IPS-20b (cell line): ENCODE measurements around the gene ADA.
A peak's percentile ranks its signal among the peaks of the same experiment; 100 is the strongest.

Experiments
- H3K27ac ChIP-seq: one replicate; pipeline ENCODE4 v1.5.1; 2013; ENCODE audit warnings: low read length
- H3K27me3 ChIP-seq: 2 replicates; pipeline ENCODE4 v1.6.1; 2013; ENCODE audit warnings: mild to moderate bottlenecking, low read length, inconsistent platforms; ENCODE audit not compliant: insufficient read depth
- H3K36me3 ChIP-seq: 2 replicates; pipeline ENCODE4 v1.6.1; 2013; ENCODE audit warnings: low read depth, mild to moderate bottlenecking, inconsistent platforms, low read length, moderate library complexity; ENCODE audit not compliant: insufficient read depth
- H3K4me1 ChIP-seq: 2 replicates; pipeline ENCODE4 v1.6.1; 2013; ENCODE audit warnings: mild to moderate bottlenecking, control low read depth, inconsistent platforms, low read length, moderate library complexity; ENCODE audit not compliant: insufficient read depth
- H3K4me3 ChIP-seq: 2 replicates; pipeline ENCODE4 v1.5.1; 2013; ENCODE audit warnings: mild to moderate bottlenecking, low read length, inconsistent platforms
- H3K9ac ChIP-seq: 2 replicates; pipeline ENCODE4 v1.6.1; 2013; ENCODE audit warnings: low read depth, mild to moderate bottlenecking, inconsistent platforms, low read length, moderate library complexity
- H3K9me3 ChIP-seq: 2 replicates; pipeline ENCODE4 v1.6.1; 2013; ENCODE audit warnings: mild to moderate bottlenecking, low read depth, low read length, inconsistent platforms; ENCODE audit not compliant: insufficient read depth

The ADA gene

DNA sequence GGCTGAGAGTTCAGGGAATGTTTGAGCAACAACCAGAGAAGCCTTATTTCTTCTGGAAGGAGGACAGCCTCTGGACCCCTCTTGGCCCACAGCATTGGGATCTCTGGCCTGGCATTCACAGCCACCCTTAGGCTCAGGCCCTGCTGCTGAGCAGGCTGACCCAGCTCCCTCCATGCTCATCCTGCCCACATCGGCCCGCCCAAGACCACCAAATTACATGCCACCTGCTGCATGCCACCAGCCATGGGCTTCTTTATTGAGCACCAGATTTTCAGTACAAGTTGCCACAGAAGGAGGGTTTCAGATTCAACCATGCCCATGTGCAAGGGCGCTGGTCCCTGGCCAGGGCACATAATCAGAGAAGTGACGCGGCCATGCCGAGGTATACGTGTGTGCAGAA lies 32.2 kb downstream of the ADA start:
- H3K9ac ChIP-seq, result no peak overlapping the region
- no peak overlapping the region for H3K27ac ChIP-seq

DNA sequence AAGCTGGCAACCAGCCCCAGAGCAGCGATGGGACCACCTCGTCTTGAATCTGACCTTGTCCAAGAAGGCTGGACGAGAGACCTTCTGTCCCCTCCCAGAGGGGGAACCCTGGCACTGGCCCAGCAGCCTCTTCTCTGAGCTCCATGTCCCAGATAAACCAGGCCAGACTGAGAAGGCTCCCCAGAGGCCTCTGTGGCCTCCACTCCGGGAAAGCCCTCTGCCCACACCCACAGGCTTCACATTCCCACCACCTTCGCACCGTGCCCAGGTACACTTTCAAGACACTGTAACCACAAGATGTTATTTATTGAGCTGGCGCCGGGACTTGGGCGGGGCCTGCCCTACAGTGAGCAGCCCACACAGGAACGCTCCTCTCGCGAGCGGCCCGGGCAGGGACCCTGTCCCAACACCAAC lies 33.2 kb downstream of the ADA start:
- no peak overlapping the region for H3K9ac ChIP-seq
- H3K9me3 ChIP-seq, result no peaks in the 10 kb centered on the region
- peaks cover 16% of the 10 kb centered on the region; the same call in 1 of the 2 replicates for H3K4me1 ChIP-seq
- peaks cover 32% of the 10 kb centered on the region for H3K27me3 ChIP-seq
- H3K36me3 ChIP-seq, result peaks cover 42% of the 10 kb centered on the region
- H3K4me3 ChIP-seq, result no peak overlapping the region
- H3K27ac ChIP-seq, result no peak overlapping the region

More for the DNA sequence above, 32.2 kb downstream of the ADA start:
- Histone ChIP-seq H3K4me1 (peaks cover 16% of the 10 kb centered on the region; the same call in 1 of the 2 replicates), H3K9me3 (no peaks in the 10 kb centered on the region), H3K36me3 (peaks cover 33% of the 10 kb centered on the region), H3K27me3 (peaks cover 32% of the 10 kb centered on the region), H3K4me3 (no peak overlapping the region)

DNA sequence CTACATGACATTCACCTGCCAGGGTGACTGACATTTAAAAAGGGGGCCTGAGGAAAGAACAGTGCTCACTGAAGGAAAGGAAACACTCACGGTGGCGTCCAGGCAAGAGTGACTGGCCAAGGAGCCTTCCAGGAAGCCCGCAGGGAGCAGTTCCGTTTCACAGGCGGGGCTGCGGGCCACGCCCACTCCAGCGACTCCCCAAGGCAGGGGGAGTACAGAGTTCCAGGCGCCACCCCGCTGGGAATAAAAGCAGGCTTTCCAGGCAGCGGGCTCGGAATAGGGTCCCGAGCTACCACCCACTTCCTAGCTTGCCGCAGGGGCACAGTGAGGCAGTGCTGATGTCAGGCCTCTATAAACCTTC lies 34.9 kb downstream of the ADA start:
- peaks cover 32% of the 10 kb centered on the region for H3K27me3 ChIP-seq
- H3K9ac ChIP-seq, result no peak overlapping the region
- no peak overlapping the region for H3K4me3 ChIP-seq
- H3K36me3 ChIP-seq, result peaks cover 38% of the 10 kb centered on the region
- H3K4me1 ChIP-seq, result peaks cover 16% of the 10 kb centered on the region; the same call in 1 of the 2 replicates
- H3K9me3 ChIP-seq, result no peaks in the 10 kb centered on the region
- no peak overlapping the region for H3K27ac ChIP-seq

DNA sequence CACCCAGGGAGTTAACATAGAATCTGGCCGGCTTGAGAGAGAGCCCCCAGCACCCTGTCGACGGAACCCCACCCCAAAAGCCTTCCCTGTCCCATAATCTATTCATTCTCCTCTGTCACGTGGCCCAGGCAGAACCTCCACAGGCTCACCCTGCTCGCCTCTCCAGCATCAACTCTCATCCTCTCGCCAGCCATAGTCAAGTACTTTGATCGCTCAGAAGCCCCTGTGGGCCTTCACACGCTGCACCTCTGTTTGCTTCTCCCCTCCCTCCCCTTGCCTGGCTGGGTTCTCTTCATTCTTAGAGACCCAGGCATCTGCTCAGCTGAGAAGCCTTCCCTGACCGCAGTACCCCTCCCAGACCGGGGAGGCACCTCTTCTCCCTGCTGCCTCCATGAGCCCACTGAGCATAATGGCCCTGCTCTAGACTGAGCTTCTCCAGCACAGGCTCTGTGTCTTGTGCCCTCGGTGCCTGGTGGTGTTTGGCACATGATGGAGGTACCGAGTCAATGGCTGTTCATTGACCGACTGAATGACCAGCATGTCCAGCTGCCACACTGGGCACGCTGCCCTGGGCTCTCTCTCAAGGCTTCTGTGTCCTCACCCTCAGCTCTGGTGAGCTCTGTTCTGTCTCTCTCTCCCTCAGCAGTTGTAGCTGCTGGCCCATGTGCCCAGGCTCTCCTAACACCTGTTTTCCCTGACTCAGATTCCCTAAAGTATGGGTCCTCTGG lies 35.5 kb downstream of the ADA start:
- Histone ChIP-seq H3K4me1 (peaks cover 16% of the 10 kb centered on the region; the same call in 1 of the 2 replicates), H3K27me3 (peaks cover 29% of the 10 kb centered on the region), H3K9me3 (no peaks in the 10 kb centered on the region), H3K36me3 (peaks cover 37% of the 10 kb centered on the region), H3K27ac (no peak overlapping the region), H3K9ac (no peak overlapping the region), H3K4me3 (no peak overlapping the region)

DNA sequence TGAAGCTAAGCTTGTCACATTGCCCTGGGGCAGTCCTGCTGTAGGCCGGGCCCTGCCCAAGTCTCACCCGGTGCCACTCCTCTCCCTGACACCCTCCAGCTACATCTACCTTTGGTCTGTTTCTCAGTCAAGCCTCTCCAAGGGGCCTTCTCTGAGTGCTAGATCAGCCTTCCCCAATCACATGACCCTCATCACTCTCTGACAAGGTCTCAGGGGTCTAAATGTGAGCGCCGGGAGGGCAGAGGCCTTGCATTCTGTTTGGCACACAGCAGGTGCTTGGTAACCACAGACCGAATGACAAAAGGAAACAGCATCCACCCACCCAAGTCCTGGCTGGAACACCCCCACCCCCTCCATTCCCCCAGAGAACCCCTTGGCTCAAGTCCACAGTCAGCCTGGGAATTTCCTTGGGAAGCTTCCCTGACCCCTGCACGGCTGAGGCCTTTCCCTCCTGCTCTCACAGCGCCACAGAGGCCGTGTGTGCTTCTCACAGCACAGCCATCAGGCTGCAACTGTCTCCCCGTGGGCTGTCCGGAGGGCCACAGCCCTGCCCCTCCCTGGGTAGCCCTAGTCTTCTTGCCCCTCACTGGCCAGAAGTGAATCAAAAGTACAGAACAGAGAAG lies 36.2 kb downstream of the ADA start:
- Histone ChIP-seq H3K4me3 (0 out of 2 replicates have a peak overlapping the region, but pooled peaks have one; percentile 11), H3K4me1 (peaks cover 16% of the 10 kb centered on the region; the same call in 1 of the 2 replicates), H3K9ac (no peak overlapping the region), H3K27me3 (peaks cover 22% of the 10 kb centered on the region), H3K27ac (no peak overlapping the region), H3K9me3 (no peaks in the 10 kb centered on the region), H3K36me3 (peaks cover 30% of the 10 kb centered on the region)

DNA sequence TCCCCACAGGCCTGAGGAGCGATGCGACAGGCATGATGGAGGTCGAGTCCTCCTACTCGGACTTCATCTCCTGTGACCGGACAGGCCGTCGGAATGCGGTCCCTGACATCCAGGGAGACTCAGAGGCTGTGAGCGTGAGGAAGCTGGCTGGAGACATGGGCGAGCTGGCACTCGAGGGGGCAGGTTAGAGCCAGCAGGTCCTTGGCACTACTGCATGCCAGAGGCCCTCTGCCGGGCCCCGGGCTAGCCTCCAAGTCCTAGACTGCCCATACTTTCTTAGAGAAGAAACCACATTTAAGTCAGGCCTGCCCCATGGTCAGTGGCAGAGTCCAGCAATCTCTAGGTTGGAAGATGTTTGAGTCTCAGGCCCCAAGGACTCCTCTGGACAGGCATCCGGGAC lies 37.0 kb downstream of the ADA start:
- Histone ChIP-seq H3K36me3 (peaks cover 22% of the 10 kb centered on the region), H3K9me3 (no peaks in the 10 kb centered on the region), H3K4me3 (no peak overlapping the region), H3K4me1 (peaks cover 18% of the 10 kb centered on the region), H3K9ac (no peak overlapping the region), H3K27me3 (peaks cover 14% of the 10 kb centered on the region), H3K27ac (no peak overlapping the region)

DNA sequence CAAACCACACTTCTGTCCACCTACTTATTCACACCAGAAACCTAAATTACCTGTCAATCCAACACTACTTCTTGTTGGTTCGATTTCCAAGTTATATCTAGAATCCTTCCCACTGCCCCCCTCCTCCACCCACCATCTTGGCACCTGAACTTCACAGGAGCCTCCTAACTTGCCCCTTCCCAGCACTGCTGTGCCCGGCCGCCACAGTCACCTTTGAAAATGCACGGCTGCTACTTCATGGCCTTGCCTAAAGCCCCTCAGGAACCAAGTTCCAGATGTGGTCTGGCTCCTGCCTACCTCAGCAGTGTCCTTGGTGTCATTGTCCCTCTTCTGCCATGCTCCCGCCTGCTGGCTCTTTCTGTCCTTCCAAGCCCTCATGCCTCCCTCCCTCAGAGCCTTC lies 37.9 kb downstream of the ADA start:
- Histone ChIP-seq H3K4me1 (peaks cover 24% of the 10 kb centered on the region), H3K27me3 (peaks cover 5% of the 10 kb centered on the region), H3K9ac (no peak overlapping the region), H3K9me3 (no peaks in the 10 kb centered on the region), H3K27ac (no peak overlapping the region), H3K4me3 (no peak overlapping the region), H3K36me3 (peaks cover 14% of the 10 kb centered on the region; the same call in 1 of the 2 replicates)

DNA sequence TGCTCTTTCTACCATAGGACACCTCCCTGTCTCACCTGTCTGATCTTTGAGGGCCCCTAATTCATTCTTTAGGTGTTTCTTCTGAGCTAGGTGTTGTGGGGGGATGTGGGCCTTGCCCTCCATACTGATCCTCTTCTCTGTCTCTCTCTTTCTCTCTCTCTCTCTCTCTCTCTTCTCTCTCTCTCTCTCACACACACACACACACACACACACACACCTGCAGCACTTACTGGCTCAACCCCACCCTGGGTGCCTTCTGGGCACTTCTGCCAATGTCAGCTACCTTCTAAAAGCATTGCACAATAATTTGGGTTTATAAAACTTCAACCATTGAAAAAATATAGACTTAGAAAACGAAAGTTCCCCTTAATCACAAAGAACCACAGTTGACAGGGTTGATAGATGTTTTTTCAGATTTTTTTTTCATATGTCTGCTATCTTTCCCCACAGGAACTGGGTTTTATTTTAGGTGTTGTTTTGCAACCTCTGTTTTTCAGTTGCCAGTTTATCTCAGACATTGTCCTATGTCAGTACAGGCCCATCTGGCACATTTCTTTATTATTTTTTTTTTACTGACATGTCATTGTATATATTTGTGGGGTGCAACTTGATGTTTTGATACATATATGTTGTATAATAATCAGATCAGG lies 41.1 kb downstream of the ADA start:
- Histone ChIP-seq H3K27ac (no peak overlapping the region), H3K9me3 (no peaks in the 10 kb centered on the region), H3K36me3 (peaks cover 10% of the 10 kb centered on the region; the same call in 1 of the 2 replicates), H3K4me1 (peaks cover 12% of the 10 kb centered on the region), H3K4me3 (no peak overlapping the region), H3K9ac (no peak overlapping the region), H3K27me3 (no peaks in the 10 kb centered on the region)

DNA sequence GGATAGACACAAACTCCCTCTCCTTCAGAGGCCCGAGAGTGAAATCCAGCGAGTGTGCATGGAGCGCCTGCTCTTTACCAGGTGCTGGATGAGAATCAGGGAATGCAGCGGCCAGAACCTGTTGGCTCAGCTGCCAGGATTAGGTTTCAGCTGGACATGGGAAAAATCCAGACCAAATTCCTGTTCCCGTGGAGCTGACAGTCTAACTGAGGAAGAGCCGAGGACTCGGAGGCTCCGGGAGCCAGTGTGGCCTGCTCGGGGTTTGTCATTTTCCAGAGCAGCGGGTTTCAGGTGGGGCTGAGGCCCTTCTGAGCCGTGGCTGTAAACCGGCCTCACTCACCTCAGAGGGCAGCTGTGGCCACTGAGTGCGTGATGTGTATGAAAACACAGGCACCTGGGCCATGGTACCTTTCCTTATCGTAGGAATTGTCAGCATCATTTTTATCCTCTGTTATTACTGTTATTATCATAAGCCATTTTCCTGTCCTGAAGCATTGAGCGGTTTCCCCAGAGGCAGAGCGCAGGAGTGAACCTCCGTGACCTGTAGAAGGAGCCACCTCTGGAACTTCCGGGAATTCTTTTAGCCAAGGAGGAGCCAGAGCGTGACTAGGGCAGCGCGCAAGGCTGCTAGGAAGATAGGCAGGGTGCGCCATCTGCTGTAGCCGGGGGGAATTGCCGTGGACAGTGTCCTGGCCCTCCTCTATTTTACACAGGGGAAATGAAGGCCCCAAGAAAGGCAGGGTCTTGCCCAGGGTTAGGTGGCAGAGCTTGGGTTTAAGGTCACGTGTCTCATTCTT lies 41.8 kb downstream of the ADA start:
- Histone ChIP-seq H3K27ac (no peak overlapping the region), H3K4me3 (peak overlapping the region; percentile 26; the same call in 1 of the 2 replicates), H3K36me3 (peaks cover 10% of the 10 kb centered on the region; the same call in 1 of the 2 replicates), H3K9ac (no peak overlapping the region), H3K27me3 (no peaks in the 10 kb centered on the region), H3K9me3 (no peaks in the 10 kb centered on the region), H3K4me1 (peaks cover 8% of the 10 kb centered on the region)

DNA sequence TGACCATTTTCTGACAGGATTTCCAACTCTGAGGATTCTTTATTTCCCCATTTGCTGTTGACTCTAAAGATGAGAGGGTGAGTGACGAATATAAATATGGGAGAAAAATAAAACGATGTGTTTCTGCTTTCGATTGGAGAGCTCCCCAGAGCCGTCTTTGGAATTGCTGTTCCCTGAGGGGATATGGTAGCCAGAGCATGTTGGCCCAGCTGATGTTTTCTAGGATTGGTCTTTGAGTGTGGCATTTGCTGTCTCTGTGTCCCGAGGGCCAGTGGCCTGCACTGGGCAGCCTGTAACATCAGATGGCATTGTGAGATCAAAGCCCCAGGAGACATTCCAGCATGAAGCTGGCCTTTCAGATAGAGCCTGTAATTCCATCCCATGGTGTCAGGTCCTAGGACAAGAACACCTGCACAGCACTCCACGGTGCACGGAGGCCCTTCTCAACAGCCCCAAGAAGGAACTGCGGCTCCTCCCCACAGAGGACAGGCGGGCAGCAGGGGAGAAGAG lies 42.4 kb downstream of the ADA start:
- no peak overlapping the region for H3K4me3 ChIP-seq
- H3K36me3 ChIP-seq, result peaks cover 8% of the 10 kb centered on the region; the same call in 1 of the 2 replicates
- no peak overlapping the region for H3K27ac ChIP-seq
- no peaks in the 10 kb centered on the region for H3K9me3 ChIP-seq
- peaks cover 8% of the 10 kb centered on the region for H3K4me1 ChIP-seq
- H3K27me3 ChIP-seq, result no peaks in the 10 kb centered on the region
- no peak overlapping the region for H3K9ac ChIP-seq
